NCI-H748 treated with DMSO at 0.1 percent for 48 hours (cell line): ENCODE data around the gene HIPK1.
"Not testable (repeated sequence)": the region's sequence is repeated elsewhere in the genome, so short reads cannot be mapped to it uniquely, and the experiment has no call there.

Source experiments
- DNase-seq: peaks from one replicate; lab custom pipeline; 2025; lab: John Stamatoyannopoulos, UW

HIPK1 gene

GRCh38 chr1:114011796-114012195, 82.7 kb downstream of the HIPK1 start:
- DNase-seq, result no peak

- DNase-seq, result no peak
Measured at GRCh38 chr1:114015075-114015474, 86.0 kb downstream of the HIPK1 start.

DNA sequence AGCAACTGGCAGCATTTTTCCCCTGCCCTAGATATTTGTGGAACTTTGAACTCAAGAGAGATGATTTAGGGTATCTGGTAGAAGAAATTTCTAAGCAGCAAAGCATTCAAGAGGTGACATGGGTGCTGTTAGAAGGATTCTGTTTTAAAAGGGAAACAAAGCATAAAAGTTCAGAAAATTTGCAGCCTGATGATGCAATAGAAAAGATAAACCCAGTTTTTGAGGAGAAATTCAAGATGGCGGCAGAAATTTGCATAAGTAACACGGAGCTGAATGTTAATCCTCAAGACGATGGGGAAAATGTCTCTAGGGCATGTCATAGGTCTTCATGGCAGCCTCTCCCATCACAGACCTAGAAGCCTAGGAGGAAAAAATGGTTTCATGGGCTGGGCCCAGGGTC, 90.6 kb downstream of the HIPK1 start:
- DNase-seq, result not testable (repeated sequence)

DNA sequence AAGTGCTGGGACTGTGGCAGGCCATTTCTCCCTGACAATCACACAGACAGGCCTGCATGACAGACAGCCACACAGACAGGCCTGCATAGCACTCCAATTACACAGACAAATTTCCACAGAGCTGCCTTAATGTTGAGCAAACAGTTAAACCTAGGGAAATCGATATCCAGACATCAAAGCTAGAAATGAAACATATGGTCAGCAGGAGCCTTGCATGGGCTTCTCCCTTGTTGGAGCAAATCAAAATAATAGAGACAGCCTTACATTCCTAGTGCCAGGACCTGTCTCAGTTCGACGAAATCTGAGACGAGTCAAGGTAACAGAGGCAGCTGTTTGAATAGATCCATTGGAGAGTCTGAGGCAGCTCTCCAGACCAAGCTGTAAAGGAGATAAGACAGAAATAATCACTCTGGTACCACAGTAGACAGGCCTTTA, 92.6 kb downstream of the HIPK1 start:
- DNase-seq, result no peak

DNA sequence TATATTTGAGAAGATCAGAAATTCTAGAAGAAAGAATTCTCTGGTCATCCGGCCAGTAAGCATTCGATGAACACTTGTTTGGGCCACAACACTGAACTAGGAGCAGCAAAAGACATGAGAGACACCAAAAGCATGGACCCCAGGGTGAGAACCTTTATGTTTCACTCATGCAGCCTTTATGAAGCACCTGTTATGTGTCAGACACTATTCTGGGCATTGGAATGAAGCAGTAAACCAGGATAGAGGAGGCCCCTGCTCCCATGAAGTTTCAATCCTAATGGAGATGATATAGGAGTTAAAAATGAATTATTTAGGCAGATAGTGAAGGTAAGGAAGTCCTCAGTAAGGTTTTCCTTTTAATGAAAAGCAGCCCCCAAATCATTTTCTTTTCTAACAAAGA, 93.8 kb downstream of the HIPK1 start:
- no peak for DNase-seq

- no peak for DNase-seq
Measured at GRCh38 chr1:114023377-114023776, 94.3 kb downstream of the HIPK1 start.

DNA sequence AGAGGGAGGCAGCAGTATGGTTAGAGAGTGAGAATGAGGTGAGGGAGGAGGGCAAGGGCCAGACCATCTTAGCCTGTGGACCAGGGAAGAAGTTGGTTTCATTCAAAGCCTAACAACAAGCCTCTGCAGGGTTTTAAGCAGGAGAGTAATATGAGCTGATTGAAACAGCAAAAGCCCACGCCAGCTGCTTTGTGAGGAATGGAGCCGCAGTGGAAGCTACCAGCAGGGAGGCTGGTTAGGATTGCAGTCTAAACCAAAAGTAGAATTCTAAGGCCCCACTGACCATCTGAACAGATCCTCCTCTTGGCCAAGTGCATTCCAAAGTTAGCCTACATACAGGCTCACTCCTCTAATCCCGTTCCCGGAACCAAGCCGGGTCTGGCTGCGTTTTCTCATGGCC, 94.9 kb downstream of the HIPK1 start:
- DNase-seq, result no peak

- DNase-seq, result no peak
Measured at GRCh38 chr1:114025609-114026401, 96.7 kb downstream of the HIPK1 start.

- DNase-seq, result no peak
Measured at GRCh38 chr1:114026797-114027196, 97.7 kb downstream of the HIPK1 start.
